ENCODE data around the gene THEMIS. TPM values are rescaled to one million over a fixed set of nuclear protein-coding genes. Genes with fewer than 3 reads are reported as not detected.

Gene THEMIS, protein sequence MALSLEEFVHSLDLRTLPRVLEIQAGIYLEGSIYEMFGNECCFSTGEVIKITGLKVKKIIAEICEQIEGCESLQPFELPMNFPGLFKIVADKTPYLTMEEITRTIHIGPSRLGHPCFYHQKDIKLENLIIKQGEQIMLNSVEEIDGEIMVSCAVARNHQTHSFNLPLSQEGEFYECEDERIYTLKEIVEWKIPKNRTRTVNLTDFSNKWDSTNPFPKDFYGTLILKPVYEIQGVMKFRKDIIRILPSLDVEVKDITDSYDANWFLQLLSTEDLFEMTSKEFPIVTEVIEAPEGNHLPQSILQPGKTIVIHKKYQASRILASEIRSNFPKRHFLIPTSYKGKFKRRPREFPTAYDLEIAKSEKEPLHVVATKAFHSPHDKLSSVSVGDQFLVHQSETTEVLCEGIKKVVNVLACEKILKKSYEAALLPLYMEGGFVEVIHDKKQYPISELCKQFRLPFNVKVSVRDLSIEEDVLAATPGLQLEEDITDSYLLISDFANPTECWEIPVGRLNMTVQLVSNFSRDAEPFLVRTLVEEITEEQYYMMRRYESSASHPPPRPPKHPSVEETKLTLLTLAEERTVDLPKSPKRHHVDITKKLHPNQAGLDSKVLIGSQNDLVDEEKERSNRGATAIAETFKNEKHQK
- total RNA-seq: 10 to 100 TPM; 13.4 to 14.0 TPM

DNA sequence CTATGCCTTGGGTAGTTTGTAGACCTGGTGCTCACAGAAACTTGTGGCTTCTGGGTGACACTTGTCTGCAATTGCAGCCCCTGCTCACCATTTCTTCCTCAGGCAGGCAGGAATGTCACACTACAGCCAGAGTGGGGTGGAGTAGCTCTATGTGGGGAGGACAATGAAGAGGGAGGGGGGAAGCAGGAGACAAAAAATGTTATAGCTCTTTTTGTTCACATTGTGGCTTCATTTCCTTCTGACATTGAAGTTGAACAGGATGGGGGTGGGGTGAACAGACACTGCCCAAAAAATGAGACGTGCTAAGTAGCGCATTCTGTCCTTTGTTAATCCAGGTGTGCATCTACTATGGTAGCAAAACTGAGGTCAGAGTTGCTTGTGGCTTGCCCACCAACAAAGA, at the start of gene THEMIS:
TSS of gene THEMIS (minus strand) at position 124 of the 400 bp plus-strand sequence. CDS start 126 bp downstream, outside the sequence.
- peaks cover 71% of the 10 kb centered on the region for H3K4me1 Mint-ChIP-seq (ENCODE audit: low read depth)

GRCh38 chr6:127949251-127949650, 48.4 kb upstream of the THEMIS start:
- no peak for ATAC-seq (replicated peaks in 1 of 2)
- Mint-ChIP-seq H3K27me3 (ENCODE audit: low read depth) (no peaks in the 10 kb centered on the region), H3K36me3 (ENCODE audit: insufficient read depth in 2 of 2) (peaks cover 13 to 17% of the 10 kb centered on the region in 2 donors), H3K4me3 (no peak overlapping the region), H3K4me1 (ENCODE audit: low read depth) (peaks cover 62% of the 10 kb centered on the region), H3K9me3 (peaks cover 6 to 9% of the 10 kb centered on the region in 2 donors), H3K27ac (no peak overlapping the region)
- DNase-seq: no peak

More for the DNA sequence above, at the start of gene THEMIS:
- peak; percentile 58 for ATAC-seq (replicated peaks in 1 of 2)
- H3K36me3 Mint-ChIP-seq (ENCODE audit: insufficient read depth in 2 of 2): peaks cover 1 to 6% of the 10 kb centered on the region in 2 donors
- H3K9me3 Mint-ChIP-seq: peaks cover 0 to 3% of the 10 kb centered on the region in 2 donors
- H3K27ac Mint-ChIP-seq: peak within 1 kb of the TSS; percentile 99
- peak; percentile 31 to 50 for DNase-seq
- no peaks in the 10 kb centered on the region for H3K27me3 Mint-ChIP-seq (ENCODE audit: low read depth)
- H3K4me3 Mint-ChIP-seq: peak within 1 kb of the TSS; percentile 95 to 99

- H3K27me3 Mint-ChIP-seq (ENCODE audit: low read depth): no peaks in the 10 kb centered on the region
- H3K36me3 Mint-ChIP-seq (ENCODE audit: insufficient read depth in 2 of 2): peaks cover 11 to 17% of the 10 kb centered on the region in 2 donors
- ATAC-seq (replicated peaks in 1 of 2): no peak
- H3K9me3 Mint-ChIP-seq: peaks cover 6 to 9% of the 10 kb centered on the region in 2 donors
- H3K4me1 Mint-ChIP-seq (ENCODE audit: low read depth): peaks cover 52% of the 10 kb centered on the region
- no peak overlapping the region for H3K4me3 Mint-ChIP-seq
- no peak for DNase-seq
- no peak overlapping the region for H3K27ac Mint-ChIP-seq
Observed at GRCh38 chr6:127946388-127946787, 45.5 kb upstream of the THEMIS start.

GRCh38 chr6:127945434-127946097, 44.7 kb upstream of the THEMIS start:
- no peak overlapping the region for H3K4me3 Mint-ChIP-seq
- DNase-seq (no peak), ATAC-seq (replicated peaks in 1 of 2) (no peak)
- no peaks in the 10 kb centered on the region for H3K27me3 Mint-ChIP-seq (ENCODE audit: low read depth)
- peaks cover 51% of the 10 kb centered on the region for H3K4me1 Mint-ChIP-seq (ENCODE audit: low read depth)
- peaks cover 6 to 9% of the 10 kb centered on the region in 2 donors for H3K9me3 Mint-ChIP-seq
- no peak overlapping the region for H3K27ac Mint-ChIP-seq
- H3K36me3 Mint-ChIP-seq (ENCODE audit: insufficient read depth in 2 of 2): peaks cover 9 to 17% of the 10 kb centered on the region in 2 donors

DNA sequence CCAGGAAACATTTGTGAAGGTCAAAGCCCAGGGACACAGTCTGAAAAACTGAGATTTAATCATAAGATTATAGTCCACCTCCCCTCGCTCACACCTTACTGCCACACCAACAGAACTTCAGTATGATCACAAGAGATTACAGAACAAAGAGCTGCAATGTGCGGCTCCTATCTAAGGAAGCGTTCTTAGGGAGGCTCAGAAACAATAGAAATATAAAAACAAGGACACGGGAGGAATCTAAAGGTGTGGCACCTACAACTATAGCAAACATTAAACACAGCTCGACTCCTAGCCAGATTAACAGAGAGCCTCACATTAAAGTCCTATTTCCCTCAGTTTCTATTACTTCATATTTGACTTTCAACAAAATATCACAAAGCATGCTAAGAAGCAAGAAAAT, 40.4 kb upstream of the THEMIS start:
- no peak for ATAC-seq (replicated peaks in 1 of 2)
- Mint-ChIP-seq H3K4me1 (ENCODE audit: low read depth) (peaks cover 64% of the 10 kb centered on the region), H3K27me3 (ENCODE audit: low read depth) (no peaks in the 10 kb centered on the region), H3K4me3 (no peak overlapping the region), H3K27ac (no peak overlapping the region), H3K9me3 (peaks cover 2% of the 10 kb centered on the region in 2 donors), H3K36me3 (ENCODE audit: insufficient read depth in 2 of 2) (peaks cover 4 to 5% of the 10 kb centered on the region in 2 donors)
- DNase-seq: no peak

- ATAC-seq (replicated peaks in 1 of 2) (no peak), DNase-seq (no peak)
- Mint-ChIP-seq H3K36me3 (ENCODE audit: insufficient read depth in 2 of 2) (peaks cover 0 to 1% of the 10 kb centered on the region in 2 donors), H3K9me3 (no peaks in the 10 kb centered on the region), H3K4me3 (no peak overlapping the region), H3K27ac (peak overlapping the region; percentile 92), H3K27me3 (ENCODE audit: low read depth) (no peaks in the 10 kb centered on the region), H3K4me1 (ENCODE audit: low read depth) (peaks cover 59% of the 10 kb centered on the region)
Observed at GRCh38 chr6:127939442-127940066, 38.7 kb upstream of the THEMIS start.

GRCh38 chr6:127938701-127939100, 37.8 kb upstream of the THEMIS start:
- Mint-ChIP-seq H3K27ac (peak overlapping the region; percentile 92), H3K4me3 (peak overlapping the region; percentile 15 to 73), H3K27me3 (ENCODE audit: low read depth) (no peaks in the 10 kb centered on the region), H3K4me1 (ENCODE audit: low read depth) (peaks cover 66% of the 10 kb centered on the region), H3K36me3 (ENCODE audit: insufficient read depth in 2 of 2) (peaks cover 1 to 2% of the 10 kb centered on the region in 2 donors), H3K9me3 (no peaks in the 10 kb centered on the region)
- ATAC-seq (replicated peaks in 1 of 2) (peak in 1 of 2 donors; percentile 20), DNase-seq (no peak)

DNA sequence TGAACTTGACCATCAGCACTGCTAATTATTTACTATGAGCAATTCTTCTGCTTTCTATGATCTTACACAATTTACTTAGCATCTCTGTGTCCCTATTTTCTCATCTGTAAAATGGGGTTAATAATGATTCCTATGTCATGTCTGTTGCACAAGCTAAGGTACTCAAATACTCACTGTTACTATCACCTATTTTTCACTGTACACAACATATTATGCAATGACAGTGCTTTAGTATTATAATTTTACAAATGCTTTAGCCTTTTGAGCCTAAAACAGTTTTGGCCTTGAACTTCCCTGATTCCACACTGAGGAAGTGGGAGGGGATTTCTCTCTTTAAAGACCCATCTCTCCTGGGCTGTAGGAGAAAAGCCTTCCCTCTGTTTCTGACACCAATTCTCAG, 36.9 kb upstream of the THEMIS start:
- H3K4me1 Mint-ChIP-seq (ENCODE audit: low read depth): peaks cover 71% of the 10 kb centered on the region
- H3K4me3 Mint-ChIP-seq: no peak overlapping the region
- H3K27ac Mint-ChIP-seq: no peak overlapping the region
- no peaks in the 10 kb centered on the region for H3K27me3 Mint-ChIP-seq (ENCODE audit: low read depth)
- DNase-seq (no peak), ATAC-seq (replicated peaks in 1 of 2) (no peak)
- H3K9me3 Mint-ChIP-seq: peaks cover 6 to 7% of the 10 kb centered on the region in 2 donors
- peaks cover 5 to 12% of the 10 kb centered on the region in 2 donors for H3K36me3 Mint-ChIP-seq (ENCODE audit: insufficient read depth in 2 of 2)

DNA sequence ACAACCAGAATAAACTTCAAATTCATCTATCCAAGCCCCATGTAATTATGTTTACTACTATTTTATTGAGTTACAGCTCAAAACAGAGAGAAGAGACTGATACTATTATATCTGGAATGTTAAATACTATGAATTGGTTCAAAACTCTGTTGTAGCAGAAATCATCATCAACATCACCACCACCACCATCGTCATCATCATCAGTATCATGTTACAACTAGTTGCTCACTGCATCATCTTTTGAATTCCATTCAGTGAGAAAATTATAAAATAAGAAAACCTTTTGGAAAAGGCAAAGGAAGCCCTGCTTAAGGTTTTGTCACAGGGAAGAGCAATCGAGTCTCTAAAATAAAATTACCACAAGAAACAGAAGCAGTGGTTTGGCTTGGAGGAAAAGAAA, 36.2 kb upstream of the THEMIS start:
- ATAC-seq (replicated peaks in 1 of 2): no peak
- Mint-ChIP-seq H3K9me3 (peaks cover 6 to 8% of the 10 kb centered on the region in 2 donors), H3K27ac (peak overlapping the region; percentile 17), H3K4me3 (peak overlapping the region in 1 of 2 donors; percentile 23), H3K4me1 (ENCODE audit: low read depth) (peaks cover 66% of the 10 kb centered on the region), H3K36me3 (ENCODE audit: insufficient read depth in 2 of 2) (peaks cover 9 to 16% of the 10 kb centered on the region in 2 donors), H3K27me3 (ENCODE audit: low read depth) (no peaks in the 10 kb centered on the region)
- no peak for DNase-seq

DNA sequence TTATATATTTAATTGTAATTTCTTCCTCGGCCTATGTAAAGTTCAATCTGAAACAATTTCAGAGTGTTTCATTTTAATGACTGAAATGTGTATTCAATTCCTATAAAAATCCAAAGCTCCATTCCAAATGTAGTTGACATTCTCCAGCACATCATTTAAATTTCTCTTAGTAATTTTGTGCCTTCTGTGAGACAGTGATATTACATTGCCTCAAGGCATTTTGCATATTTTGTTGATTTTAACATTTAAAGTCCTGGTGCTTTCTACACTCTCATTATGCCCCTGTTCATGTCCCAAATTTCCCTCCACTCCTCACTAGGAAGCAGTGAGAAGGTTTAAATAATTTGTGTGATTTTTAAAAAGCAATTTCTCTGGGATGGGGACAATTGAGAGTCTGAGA, 34.1 kb upstream of the THEMIS start:
- peaks cover 6 to 9% of the 10 kb centered on the region in 2 donors for H3K9me3 Mint-ChIP-seq
- peaks cover 56% of the 10 kb centered on the region for H3K4me1 Mint-ChIP-seq (ENCODE audit: low read depth)
- H3K27ac Mint-ChIP-seq: peak overlapping the region; percentile 67
- peak overlapping the region; percentile 37 to 47 for H3K4me3 Mint-ChIP-seq
- DNase-seq: no peak
- H3K27me3 Mint-ChIP-seq (ENCODE audit: low read depth): no peaks in the 10 kb centered on the region
- peaks cover 10 to 24% of the 10 kb centered on the region in 2 donors for H3K36me3 Mint-ChIP-seq (ENCODE audit: insufficient read depth in 2 of 2)
- ATAC-seq (replicated peaks in 1 of 2): no peak

GRCh38 chr6:127933852-127934840, 33.3 kb upstream of the THEMIS start:
- DNase-seq: peak; percentile 65
- Mint-ChIP-seq H3K4me1 (ENCODE audit: low read depth) (peaks cover 48% of the 10 kb centered on the region), H3K27me3 (ENCODE audit: low read depth) (no peaks in the 10 kb centered on the region), H3K36me3 (ENCODE audit: insufficient read depth in 2 of 2) (peaks cover 12 to 31% of the 10 kb centered on the region in 2 donors), H3K9me3 (peaks cover 8 to 9% of the 10 kb centered on the region in 2 donors), H3K27ac (peak overlapping the region; percentile 67), H3K4me3 (peak overlapping the region; percentile 37 to 47)
- ATAC-seq (replicated peaks in 1 of 2): peak; percentile 93 to 94

GRCh38 chr6:127933137-127933536, 32.3 kb upstream of the THEMIS start:
- Mint-ChIP-seq H3K4me3 (peak overlapping the region in 1 of 2 donors; percentile 30), H3K9me3 (peaks cover 13 to 16% of the 10 kb centered on the region in 2 donors), H3K36me3 (ENCODE audit: insufficient read depth in 2 of 2) (peaks cover 18 to 38% of the 10 kb centered on the region in 2 donors), H3K4me1 (ENCODE audit: low read depth) (peaks cover 38% of the 10 kb centered on the region), H3K27me3 (ENCODE audit: low read depth) (no peaks in the 10 kb centered on the region), H3K27ac (peak overlapping the region; percentile 31)
- ATAC-seq (replicated peaks in 1 of 2) (no peak), DNase-seq (no peak)
